ENCODE results near the gene SLC22A1. TPM values are rescaled to one million over a fixed set of nuclear protein-coding genes. Genes with fewer than 3 reads are reported as not detected.
"Not testable (repeated sequence)": the region's sequence is repeated elsewhere in the genome, so short reads cannot be mapped to it uniquely, and the experiment has no call there.

SLC22A1 gene
- total RNA-seq, 2 donors from 2014 or later = 0.74 to 2.3 TPM

DNA sequence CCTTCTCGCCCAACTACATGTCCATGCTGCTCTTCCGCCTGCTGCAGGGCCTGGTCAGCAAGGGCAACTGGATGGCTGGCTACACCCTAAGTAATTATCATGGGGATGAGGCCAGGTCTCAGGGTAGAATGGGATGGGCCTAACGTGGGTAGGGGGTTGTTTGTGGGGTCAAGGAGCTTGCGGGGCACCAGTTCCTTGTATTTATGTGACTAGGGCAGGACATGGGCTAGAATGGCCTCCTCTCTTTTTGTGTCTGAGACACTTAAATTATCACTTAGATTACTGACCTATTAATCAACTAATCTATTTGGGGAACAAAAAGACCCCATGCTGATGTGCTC is 10.7 kb downstream of the SLC22A1 start:
- Histone ChIP-seq H3K27me3 (no peaks in the 10 kb centered on the region), H3K4me3 (no peak overlapping the region), H3K9me3 (no peaks in the 10 kb centered on the region), H3K4me1 (no peaks in the 10 kb centered on the region), H3K36me3 (no peaks in the 10 kb centered on the region), H3K27ac (no peak overlapping the region), H3K9ac (ENCODE audit: low read depth in 2 of 2, low read length in 2 of 2) (no peak overlapping the region)
- intact Hi-C loops (cut with DNase I) = no loop called here
- no peak for DNase-seq
- TF ChIP-seq, protein P1, sequence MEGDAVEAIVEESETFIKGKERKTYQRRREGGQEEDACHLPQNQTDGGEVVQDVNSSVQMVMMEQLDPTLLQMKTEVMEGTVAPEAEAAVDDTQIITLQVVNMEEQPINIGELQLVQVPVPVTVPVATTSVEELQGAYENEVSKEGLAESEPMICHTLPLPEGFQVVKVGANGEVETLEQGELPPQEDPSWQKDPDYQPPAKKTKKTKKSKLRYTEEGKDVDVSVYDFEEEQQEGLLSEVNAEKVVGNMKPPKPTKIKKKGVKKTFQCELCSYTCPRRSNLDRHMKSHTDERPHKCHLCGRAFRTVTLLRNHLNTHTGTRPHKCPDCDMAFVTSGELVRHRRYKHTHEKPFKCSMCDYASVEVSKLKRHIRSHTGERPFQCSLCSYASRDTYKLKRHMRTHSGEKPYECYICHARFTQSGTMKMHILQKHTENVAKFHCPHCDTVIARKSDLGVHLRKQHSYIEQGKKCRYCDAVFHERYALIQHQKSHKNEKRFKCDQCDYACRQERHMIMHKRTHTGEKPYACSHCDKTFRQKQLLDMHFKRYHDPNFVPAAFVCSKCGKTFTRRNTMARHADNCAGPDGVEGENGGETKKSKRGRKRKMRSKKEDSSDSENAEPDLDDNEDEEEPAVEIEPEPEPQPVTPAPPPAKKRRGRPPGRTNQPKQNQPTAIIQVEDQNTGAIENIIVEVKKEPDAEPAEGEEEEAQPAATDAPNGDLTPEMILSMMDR (IDR thresholded peaks at IDR 0.05) = no peak

DNA sequence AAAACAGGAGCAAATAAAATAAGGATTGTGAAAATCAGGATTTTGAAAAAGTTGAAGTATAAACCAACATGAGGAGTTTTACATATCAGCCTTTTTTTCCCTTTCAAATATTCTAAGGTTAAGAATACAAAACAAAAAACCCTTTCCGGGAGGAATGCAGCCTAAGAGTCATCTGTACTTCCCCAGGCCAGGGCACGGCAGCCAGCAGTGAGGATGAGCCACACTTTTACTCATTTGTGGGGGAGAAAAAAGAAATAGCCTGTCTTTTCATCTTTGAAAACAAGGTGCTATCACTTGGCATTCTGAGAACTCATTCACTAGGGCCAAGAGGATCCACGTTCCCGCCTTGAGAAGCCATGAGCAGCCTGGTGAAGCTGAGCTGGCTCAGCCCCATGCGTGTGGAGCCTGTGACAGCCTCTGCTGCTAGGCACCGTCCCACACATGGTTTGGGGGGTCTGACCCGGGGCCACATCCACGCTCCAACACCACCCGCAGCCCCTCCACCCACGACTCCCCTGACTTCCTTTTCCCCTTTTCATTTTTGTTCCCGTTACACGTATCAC is 11.2 kb downstream of the SLC22A1 start:
- Histone ChIP-seq H3K9me3 (no peaks in the 10 kb centered on the region), H3K4me1 (no peaks in the 10 kb centered on the region), H3K4me3 (no peak overlapping the region), H3K36me3 (no peaks in the 10 kb centered on the region), H3K27me3 (no peaks in the 10 kb centered on the region), H3K9ac (ENCODE audit: low read depth in 2 of 2, low read length in 2 of 2) (no peak overlapping the region), H3K27ac (no peak overlapping the region)
- TF ChIP-seq, protein P1 (IDR thresholded peaks at IDR 0.05) = no peak
- intact Hi-C loops (cut with DNase I) = no loop called here
- DNase-seq = no peak

GRCh38 chr6:160133441-160134336 is 12.1 kb downstream of the SLC22A1 start:
- Histone ChIP-seq H3K4me3 (no peak overlapping the region), H3K9me3 (no peaks in the 10 kb centered on the region), H3K27me3 (no peaks in the 10 kb centered on the region), H3K9ac (ENCODE audit: low read depth in 2 of 2, low read length in 2 of 2) (no peak overlapping the region), H3K36me3 (no peaks in the 10 kb centered on the region), H3K27ac (no peak overlapping the region), H3K4me1 (no peaks in the 10 kb centered on the region)
- TF ChIP-seq, protein P1 (IDR thresholded peaks at IDR 0.05) = no peak
- DNase-seq = no peak
- intact Hi-C loops (cut with DNase I) = no loop called here

DNA sequence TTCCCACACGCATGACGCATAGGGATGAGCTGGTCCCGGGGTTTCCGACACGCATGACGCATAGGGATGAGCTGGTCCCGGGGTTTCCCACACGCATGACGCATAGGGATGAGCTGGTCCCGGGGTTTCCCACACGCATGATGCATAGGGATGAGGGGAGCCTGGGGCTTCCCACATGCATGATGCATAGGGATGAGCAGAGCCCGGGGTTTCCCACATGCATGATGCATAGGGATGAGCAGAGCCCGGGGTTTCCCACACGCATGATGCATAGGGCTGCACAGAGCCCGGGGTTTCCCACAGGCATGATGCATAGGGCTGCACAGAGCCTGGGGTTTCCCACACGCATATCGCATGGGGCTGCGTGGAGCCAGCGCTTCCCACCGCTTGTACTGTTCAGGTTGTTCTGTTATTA is 12.7 kb downstream of the SLC22A1 start:
- H3K27me3 ChIP-seq; H3K4me1 ChIP-seq; H3K36me3 ChIP-seq; DNase-seq; H3K4me3 ChIP-seq; H3K9me3 ChIP-seq; H3K27ac ChIP-seq; intact Hi-C loops (cut with DNase I); H3K9ac ChIP-seq (ENCODE audit: low read depth in 2 of 2, low read length in 2 of 2): not testable (repeated sequence)

DNA sequence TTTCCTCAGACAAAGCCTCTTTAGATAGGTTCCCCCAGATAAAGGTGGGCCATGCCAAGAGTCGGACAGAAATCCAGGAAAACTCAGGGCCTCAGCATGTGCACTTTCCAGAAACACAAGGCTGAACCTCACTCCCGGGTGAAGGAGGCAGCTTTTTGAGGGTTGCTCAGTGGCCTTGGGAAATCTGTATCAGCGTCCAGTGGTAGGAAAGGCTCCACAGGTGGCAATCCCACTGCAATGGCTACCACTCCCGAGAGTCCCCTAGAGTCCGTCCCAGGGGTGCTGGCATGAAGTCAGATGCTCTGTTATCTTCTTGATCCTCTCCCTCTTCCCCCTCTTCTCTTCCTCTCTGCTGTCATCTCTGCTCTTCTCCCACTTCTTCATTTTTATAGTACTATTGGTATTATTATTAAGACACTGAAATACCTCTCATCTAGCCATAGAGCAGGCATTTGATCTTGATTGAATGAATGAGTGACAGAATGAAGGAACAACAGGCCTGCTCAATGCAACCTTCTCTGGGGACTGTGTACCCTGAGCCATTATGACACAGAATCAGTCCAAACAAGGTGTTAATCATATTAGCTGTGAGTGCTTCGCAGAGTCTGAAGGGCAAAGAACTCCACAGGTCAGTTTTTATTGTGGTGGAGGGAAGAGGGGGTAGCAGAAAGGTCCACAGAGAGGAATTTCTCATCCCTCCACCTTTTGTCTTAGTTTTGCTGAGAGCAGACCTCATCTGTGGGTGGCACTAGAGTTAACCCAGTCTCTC is 13.3 kb downstream of the SLC22A1 start:
- Histone ChIP-seq H3K27ac (no peak overlapping the region), H3K9me3 (no peaks in the 10 kb centered on the region), H3K9ac (ENCODE audit: low read depth in 2 of 2, low read length in 2 of 2) (no peak overlapping the region), H3K4me3 (no peak overlapping the region), H3K4me1 (no peaks in the 10 kb centered on the region), H3K36me3 (no peaks in the 10 kb centered on the region), H3K27me3 (no peaks in the 10 kb centered on the region)
- DNase-seq = no peak
- TF ChIP-seq, protein P1 (IDR thresholded peaks at IDR 0.05) = no peak
- intact Hi-C loops (cut with DNase I) = no loop called here

Data from colonic mucosa (tissue), 4 donors.